Myocyte (in vitro differentiated cells): Measurements from ENCODE around the gene MAP1B. TPM values are rescaled to one million over a fixed set of nuclear protein-coding genes. Genes with fewer than 3 reads are reported as not detected.

ENCODE experiments used
- DNase-seq: peaks from one replicate; pipeline ENCODE4 v3.0.0-alpha.2; 2012; ENCODE audit warnings: low read depth
- microRNA-seq: library from miRNA; unstranded; fragments of <30 nt; microRNA quantifications from one replicate; pipeline ENCODE4, GENCODE V29; 2016
- total RNA-seq: library from RNA; depleted of rRNA; stranded (reverse); fragments of >200 nt; gene quantifications from 2 replicates; pipeline ENCODE4 v1.2.3, GENCODE V29; 2014

Gene MAP1B
- total RNA-seq, 1 donor from 2014 or later = 113 TPM

DNA sequence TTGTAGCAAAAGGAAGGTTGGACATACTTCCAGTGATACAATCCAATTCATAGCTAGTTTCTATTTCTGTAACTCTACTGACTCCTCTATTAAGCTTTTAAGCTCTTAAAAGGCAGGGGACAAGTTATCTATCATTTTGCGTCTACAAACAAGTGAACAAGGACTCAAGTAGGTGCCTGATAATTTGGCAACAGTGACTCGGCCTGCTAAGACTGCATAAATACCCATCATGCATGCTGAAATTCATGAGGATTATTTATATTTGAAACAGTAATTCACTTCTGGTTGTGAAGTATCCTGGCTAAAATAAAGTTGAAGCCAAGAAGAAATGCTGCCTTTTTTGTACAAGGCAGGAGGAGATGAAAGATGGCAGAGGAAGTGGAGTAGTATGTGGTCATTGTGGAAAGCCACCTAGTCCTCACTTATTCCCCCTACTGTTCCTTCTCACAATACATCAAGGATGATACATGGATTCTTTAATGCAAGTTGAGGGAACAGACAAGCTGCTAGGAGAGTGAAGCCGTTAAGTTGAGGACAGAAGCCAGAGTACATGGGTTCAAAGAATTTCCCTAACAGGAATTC is 138.8 kb downstream of the MAP1B start:
- no peak for DNase-seq

DNA sequence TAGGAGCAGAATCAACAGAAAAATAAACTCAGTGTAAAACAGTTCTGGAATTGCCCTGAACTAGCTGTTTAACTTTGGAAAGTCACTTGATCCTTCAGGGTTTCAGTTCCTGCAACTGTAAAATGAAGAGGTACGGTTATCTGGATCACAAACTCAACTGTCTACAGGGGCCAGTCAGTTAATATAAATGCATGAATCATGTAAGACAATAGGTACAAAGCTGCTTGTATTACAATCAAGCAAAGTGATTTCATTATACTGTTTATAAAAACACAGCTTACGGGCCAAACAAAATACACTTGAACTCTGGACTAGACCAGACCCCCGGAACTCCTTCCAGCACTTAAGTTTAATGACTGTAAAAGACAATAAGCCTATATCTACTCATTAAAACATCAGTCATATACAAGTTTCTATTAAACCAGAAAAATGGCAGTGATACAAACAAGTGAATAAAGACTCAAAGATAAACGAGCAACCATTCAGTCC is 139.7 kb downstream of the MAP1B start:
- DNase-seq = peak; percentile 38

DNA sequence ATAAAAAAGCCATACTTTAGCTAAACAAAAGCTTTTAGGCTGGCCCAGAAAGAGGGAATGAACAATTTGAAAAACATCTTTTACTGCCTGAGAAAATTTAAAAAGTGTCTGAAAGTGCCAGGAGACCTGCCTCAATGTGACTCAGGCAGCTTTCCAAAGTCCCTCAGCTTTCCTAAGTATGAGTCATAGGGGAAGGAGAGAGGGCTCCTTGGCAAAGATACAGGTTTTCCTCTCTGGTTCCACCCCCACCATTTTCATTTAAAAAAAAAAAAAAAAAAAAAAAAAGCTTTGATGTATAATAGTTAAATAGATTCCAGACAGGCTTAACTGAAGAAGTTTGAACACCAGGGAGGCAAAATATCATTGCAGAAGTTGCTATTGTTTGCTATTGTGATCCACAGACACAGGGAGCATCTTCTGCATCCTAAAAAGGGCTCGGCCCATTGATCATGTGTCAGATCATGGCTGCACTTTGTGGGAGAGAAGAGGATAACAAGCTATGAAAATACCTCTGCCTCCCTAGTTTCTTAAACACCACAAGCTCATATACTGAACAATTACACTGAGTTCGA is 141.2 kb downstream of the MAP1B start:
- peak; percentile 85 for DNase-seq

DNA sequence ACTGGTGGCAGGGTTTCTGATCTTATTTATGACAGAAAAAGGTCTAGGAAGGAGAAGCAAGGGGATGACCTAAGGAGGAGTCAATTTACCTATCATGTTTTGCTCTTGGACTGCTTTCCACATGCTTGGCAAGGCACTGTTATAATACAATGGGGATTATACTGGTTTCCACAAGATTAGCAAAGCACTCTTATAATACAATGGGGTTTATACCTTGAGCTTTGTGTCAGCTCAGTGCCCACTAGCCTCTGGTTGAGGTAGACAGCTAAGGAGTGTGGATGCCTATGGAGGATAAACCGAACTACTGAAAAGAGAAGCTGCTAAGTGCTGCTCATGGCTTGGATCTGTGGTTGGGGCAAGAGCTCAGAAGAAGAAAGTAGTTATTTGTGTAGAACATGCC is 144.1 kb downstream of the MAP1B start:
- DNase-seq = no peak

DNA sequence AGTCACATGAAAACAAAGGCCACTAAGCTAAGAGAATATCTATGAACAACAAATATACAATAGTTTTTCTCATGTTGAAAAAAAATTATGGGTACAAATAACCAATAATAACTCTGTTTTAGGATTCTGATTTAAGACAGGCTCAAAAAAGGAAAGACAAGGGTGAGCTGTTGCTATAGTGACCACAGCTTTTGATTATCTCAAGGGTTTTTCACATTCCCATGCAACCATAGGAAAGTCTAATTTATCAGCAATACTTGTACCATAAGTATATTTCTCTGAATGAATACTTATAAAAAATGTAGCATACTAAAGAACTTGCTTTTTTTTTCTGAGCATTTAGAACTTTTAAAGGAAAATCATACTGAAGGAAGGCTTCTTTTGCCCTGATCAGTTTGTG is 144.7 kb downstream of the MAP1B start:
- DNase-seq = no peak

DNA sequence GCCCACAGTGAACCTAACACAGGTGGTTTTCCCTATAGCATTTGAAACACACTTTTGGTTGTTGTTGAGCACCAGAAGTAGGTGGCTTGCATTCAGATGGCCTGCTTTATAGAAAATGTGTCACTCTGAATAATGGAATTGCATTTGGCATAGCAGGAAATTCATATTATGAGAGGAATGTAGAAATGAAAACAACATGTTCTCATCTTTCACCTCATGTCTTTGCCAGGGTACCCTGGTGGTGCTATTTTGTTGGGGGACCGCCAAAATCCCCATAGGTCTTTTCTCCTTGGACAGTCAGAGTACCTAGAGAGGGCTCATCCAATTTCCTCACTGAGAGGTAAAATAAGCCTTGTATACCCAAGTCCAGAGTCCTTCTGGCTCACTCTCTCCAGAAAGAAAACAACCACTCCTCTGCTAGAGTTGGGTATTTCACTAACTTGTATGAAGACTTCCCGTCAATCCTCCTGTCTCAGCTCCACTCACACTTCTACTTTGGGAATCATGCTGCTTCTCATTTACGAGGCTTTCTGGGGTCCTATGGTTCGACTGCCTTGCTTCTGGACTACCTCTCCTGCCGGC is 145.4 kb downstream of the MAP1B start:
- peak; percentile 33 for DNase-seq

DNA sequence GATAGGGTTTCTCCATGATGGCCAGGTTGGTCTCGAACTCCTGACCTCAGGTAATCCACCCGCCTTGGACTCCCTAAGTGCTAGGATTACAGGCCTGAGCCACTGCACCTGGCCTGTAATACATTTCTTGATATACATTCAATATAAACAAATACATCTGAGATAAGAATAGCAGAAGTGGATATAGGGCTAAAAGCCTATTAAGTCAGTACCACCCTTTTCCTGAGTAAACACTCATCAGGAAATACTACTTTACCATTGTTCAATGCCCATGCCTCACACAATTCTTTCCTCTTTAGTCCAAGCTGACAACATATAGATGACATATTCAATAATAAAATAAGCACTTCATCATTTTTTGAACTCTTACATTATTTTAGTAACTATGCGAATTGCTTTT is 148.0 kb downstream of the MAP1B start:
- DNase-seq = no peak

DNA sequence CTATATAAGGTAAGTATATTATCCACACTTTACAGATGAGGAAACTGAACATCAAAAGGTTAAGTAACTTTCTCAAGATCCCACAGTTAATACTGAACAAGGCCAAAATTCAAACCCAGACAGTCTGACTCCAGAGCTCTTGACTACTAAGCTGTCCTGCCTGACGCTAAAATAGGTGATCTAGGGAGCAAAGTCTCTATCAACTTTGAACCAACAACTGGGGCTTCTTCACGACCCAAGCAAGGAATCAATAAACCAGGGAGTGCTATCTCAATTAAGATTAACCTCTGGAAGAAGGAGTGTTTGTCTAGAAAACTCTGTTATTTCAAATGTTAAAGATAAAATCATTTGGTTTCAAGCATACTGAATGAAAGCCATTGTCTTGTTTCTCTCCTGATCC is 148.4 kb downstream of the MAP1B start:
- DNase-seq = no peak

DNA sequence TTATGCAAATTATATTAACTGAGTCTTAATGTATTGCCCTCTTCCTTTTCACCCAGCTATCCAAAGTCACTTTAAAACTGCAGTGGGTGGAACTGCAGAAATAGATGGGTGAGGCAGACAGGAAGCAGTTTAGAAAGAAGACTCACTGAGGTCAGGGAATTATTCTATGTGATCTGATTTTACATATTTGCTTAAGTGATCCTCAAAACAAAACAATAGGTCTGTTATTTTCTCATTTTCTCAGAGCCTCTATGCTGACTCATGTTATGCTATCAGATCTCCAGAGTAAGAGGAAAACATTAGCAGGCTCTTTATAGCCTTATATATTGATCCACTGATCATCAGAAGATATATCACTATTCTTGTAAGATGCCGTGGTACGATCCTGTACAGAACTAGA is 149.3 kb downstream of the MAP1B start:
- DNase-seq = no peak

Small RNA genes within 50 kb of the gene (microRNA-seq; reads per million reads assigned to microRNA genes)
- gene MIR4803 = not detected

Other genes with a start within 250 kb of the MAP1B start
- 71.3 and 71.7 TPM in 2 replicates for gene MRPS27, start 212.8 kb downstream of the MAP1B start, total RNA-seq
- gene PTCD2, start 212.9 kb downstream of the MAP1B start, total RNA-seq = 17.5 and 34.4 TPM in 2 replicates